Measurements from ENCODE around the gene INTS7.
A peak's percentile ranks its signal among the peaks of the same experiment; 100 is the strongest.

The INTS7 gene

DNA sequence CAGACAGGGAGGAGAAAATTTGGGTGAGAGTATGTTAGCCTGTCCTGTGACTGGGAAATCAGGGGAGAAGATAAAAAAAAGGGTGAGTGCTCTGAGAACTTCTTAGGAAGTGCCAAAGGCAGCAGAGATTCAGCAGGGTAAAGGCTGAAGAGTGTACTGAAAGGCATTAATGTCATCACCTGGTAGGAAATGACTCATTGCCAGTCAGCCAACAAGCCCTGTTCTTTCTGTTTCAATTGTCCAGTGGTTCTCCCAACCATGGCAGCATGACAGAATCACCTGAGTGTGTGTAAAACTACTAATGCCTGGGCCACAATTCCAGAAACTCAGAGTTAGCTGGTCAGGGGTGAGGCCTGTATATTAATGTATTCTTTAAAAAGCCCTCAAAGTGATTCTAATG is 83.5 kb downstream of the INTS7 start:
- H3K27ac ChIP-seq = no peak overlapping the region
- TF ChIP-seq ZFX (IDR thresholded peaks at IDR 0.05; ENCODE audit: borderline replicate concordance) = no peak
- TF ChIP-seq, protein P1, sequence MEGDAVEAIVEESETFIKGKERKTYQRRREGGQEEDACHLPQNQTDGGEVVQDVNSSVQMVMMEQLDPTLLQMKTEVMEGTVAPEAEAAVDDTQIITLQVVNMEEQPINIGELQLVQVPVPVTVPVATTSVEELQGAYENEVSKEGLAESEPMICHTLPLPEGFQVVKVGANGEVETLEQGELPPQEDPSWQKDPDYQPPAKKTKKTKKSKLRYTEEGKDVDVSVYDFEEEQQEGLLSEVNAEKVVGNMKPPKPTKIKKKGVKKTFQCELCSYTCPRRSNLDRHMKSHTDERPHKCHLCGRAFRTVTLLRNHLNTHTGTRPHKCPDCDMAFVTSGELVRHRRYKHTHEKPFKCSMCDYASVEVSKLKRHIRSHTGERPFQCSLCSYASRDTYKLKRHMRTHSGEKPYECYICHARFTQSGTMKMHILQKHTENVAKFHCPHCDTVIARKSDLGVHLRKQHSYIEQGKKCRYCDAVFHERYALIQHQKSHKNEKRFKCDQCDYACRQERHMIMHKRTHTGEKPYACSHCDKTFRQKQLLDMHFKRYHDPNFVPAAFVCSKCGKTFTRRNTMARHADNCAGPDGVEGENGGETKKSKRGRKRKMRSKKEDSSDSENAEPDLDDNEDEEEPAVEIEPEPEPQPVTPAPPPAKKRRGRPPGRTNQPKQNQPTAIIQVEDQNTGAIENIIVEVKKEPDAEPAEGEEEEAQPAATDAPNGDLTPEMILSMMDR (IDR thresholded peaks at IDR 0.05) = no peak

DNA sequence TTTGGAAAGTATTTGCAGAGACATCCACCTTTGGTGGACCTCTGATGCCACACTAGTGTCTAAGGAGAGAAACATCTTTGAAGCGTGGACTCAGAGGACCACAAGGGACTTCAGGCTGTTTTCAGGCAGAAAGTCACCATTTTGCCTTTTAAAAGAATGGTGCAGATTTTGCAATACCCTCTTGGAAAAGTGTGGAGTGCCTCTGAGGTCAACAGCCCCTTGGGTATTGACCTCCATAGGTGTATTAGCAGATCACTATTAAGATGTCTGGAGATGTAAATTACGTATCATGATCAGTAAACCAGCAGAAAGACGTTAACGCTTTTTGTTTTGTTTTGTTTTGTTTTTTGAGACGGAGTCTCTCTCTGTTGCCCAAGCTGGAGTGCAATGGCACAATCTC is 87.0 kb downstream of the INTS7 start:
- TF ChIP-seq ZFX (IDR thresholded peaks at IDR 0.05; ENCODE audit: borderline replicate concordance) = no peak
- TF ChIP-seq, protein P1 (IDR thresholded peaks at IDR 0.05) = no peak

DNA sequence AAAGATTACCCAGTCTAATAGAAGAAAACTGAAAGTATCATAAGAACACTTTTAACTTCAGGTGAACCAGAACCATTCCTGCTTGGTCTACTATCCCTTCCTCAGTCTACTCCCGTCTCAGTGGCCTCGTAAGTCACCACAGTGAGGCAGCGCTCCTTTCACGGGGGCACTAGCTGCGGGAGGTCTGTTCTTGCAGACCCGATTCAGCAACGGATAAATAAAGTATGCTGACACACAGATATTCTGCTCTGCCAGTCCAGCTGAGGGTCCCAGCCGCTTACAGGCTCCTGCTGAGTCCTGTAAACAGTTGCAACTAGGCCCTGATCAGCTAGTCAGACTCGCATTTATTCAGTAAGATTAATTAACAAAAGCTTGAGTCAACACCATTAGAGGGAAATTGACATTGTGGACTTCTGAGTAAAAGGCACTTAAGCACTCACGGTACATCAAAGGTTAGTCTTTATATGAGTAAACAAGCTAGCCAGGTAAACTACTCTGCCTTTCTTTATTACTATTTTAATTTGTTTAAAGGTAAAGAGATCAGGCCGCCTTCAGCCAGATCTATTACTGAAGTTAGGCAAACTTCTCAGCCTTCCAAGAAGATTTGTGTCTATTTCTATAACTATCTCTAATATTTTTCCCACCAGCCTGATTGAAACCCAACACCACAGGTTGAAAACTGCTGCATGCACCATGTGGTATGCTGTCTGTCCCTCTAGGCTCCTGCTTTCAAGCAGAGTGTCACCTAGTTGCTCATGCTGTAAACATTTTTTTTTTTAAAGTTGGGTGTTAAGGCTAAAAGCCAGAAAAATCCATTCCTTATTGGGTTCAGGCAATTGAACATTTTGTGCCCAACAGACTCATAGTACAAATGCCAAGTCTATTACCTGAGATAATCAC is 87.7 kb downstream of the INTS7 start:
- H3K27ac ChIP-seq = peak overlapping the region; percentile 22
- TF ChIP-seq, protein P1 (IDR thresholded peaks at IDR 0.05) = no peak
- no peak for TF ChIP-seq ZFX (IDR thresholded peaks at IDR 0.05; ENCODE audit: borderline replicate concordance)

More for the DNA sequence above, 87.0 kb downstream of the INTS7 start:
- H3K27ac ChIP-seq = peak overlapping the region; percentile 22

DNA sequence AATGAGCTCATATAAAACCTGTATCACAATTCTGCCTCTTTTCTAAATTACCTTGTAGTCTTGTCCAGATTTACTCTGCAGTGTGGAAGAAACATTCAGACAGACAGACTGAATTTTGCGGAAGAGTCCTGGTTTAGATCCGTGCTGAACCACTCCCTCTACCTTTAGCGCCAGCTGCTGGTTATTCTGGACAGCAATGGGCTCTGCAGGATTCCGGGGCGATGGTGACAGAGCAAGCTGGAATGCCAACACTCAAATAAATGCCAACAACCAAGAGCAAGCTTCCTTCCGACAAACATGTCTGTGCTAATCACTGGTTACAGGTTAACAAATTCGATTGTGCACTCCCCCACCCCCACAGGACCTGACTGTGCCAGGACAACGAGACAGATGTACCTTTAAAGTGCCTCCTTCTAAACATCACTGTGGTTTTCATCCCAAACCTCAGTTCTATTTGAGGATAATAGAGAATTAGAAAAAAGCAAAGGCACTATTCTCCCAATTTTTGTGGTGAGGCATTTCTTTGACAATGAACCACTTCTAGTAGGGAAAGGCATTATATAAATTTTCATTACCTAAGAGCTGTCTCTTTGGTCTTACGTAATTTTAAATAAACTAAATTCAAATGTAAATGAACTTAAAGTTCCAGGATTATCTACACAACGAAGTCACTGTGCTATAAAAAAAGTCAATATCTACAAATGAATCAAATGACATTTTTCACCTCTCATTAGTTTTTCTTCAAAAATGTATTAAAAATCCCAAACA is 90.4 kb downstream of the INTS7 start:
- TF ChIP-seq, protein P1 (IDR thresholded peaks at IDR 0.05) = peak; percentile 59
- TF ChIP-seq ZFX (IDR thresholded peaks at IDR 0.05; ENCODE audit: borderline replicate concordance) = no peak
- no peak overlapping the region for H3K27ac ChIP-seq

DNA sequence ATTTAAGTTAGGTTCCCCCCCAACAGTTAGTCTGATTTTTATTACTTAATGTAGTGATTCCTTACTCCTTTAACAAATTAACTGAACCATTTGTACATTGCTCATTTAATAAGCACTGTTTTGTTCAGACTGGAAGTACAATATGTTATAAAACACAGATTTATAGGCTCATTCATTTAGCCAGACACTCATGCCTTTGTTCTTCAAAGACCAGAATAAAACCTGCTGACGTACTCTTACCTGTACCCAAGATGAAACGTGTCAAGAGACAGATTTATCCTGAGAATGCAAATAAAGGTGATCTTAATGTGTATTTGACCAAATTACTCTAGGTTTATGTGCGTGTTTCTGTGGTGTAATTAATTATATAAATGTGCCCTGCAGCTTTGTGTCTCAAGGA is 92.8 kb downstream of the INTS7 start:
- no peak for TF ChIP-seq ZFX (IDR thresholded peaks at IDR 0.05; ENCODE audit: borderline replicate concordance)
- TF ChIP-seq, protein P1 (IDR thresholded peaks at IDR 0.05) = no peak
- H3K27ac ChIP-seq = no peak overlapping the region

DNA sequence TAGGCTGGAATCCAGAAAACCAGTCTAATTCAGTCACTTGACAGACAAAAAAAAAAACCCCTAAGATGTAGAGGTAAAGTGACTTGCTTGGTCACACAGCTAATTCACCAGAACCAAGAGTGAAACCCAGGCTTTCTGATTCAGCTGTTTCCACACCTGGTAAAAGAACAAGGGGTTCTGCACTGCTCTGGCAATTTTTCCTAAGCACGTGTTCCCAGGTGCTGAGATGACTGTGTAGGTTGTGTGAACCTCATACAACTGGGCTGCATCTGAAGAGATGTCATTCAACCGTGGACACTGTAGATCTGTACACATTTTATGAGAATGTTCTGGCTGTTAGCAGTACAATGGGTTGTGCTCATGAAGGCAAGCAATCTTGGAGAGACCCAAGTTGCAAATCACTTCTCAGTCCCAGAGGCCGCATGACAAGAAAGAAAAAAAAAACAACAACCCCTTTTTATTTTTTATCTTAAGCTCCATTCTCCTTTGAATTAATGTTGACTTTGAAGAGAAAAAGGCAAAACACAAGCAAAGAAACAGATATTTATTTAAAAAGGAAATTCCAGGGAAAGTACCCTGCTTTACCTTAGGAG is 95.4 kb downstream of the INTS7 start:
- TF ChIP-seq ZFX (IDR thresholded peaks at IDR 0.05; ENCODE audit: borderline replicate concordance) = no peak
- TF ChIP-seq, protein P1 (IDR thresholded peaks at IDR 0.05) = no peak
- no peak overlapping the region for H3K27ac ChIP-seq
